HG03571 (cell line): ENCODE results near the gene GRB10.
"Not testable (repeated sequence)": the region's sequence is repeated elsewhere in the genome, so short reads cannot be mapped to it uniquely, and the experiment has no call there.

Experiments
- ATAC-seq: cut with Tn5 transposase; IDR thresholded peaks from one replicate; pipeline ENCODE4 v1.9.1; 2021; ENCODE audit not compliant: unreplicated experiment

The GRB10 gene

DNA sequence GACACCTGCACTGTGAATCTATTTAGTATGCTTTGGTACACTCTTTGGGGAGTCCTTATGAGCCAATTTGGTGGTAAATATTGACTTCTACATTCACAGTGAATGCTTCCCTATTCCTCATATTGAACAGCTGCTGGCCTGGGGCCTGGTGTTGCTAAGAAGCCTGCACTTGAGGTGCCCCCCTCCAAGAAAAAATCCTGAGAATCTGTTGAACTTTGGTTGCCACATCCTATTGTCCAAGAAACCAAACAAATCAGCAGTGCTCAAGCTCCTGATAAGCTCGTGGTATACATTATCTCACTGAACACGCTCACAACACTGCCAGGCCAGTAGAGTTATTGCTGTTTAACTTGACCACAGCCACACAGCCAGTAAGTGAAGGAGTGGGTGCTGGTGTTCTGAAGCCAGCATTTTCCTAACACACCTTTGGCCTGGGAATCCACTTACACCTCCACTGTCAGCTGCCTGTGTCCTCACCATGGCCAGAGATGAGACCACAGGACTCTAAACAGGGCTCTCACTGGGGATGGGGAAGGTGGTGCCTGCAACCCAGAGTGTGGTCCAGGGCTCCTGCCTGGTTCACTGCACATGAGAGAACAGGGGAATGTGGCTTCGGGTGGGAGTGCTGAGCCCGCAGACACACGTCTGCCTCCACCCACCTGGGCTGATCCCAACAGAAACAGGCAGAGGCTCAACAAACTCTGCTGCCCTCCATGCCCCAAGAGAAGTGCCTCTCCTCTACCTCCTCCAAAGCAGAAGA lies 224.2 kb downstream of the GRB10 start:
- ATAC-seq: no peak

- no peak for ATAC-seq
These were observed 225.6 kb downstream of the GRB10 start for GRCh38 chr7:50557099-50557498.

- ATAC-seq: no peak
These were observed 226.3 kb downstream of the GRB10 start for GRCh38 chr7:50556247-50556991.

DNA sequence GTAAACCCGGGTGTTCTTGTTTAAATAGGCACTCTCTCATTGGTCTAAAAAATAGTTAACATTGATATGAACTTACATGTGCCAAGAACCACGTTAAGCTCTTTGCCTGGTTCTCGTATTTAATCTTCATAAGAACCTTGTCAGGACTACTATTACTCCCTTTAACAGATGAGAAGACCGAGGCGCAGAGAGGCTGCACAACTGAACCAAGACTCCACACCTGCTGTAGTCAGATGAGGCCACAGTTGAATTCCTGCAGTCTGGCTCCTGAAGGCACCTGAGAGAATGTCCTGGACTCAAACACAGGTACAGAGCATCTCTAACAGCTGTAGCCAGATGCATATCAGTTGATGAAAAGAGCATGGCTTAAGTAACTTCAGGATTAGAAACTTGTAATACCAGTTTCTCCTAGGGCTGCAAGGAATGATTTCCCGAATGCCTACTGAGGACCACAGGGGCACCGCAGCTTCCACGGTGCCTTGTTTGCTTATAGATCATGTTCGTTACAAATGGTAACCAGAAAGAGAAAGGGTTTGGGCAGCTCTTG lies 227.0 kb downstream of the GRB10 start:
- ATAC-seq: no peak

- ATAC-seq: no peak
These were observed 228.0 kb downstream of the GRB10 start for GRCh38 chr7:50554431-50555322.

DNA sequence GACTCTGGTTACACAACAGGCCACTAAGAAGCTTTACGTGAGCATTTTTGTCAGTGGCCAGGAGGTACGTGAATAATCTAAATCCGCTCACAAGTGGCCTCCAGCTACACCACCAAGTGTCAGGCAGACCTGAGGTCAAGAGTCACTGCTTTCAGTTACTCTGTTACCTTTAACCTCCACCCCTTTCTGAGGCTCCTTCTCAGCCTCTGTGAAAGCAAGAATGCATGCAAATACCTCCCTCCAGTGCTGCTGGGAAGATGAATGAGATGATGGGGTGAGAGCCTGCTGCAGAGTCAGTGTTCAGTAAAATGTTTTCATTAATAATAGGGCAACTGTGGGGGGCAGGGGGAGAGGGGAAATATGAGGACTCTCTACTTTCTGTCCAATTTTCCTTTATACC lies 228.7 kb downstream of the GRB10 start:
- no peak for ATAC-seq

DNA sequence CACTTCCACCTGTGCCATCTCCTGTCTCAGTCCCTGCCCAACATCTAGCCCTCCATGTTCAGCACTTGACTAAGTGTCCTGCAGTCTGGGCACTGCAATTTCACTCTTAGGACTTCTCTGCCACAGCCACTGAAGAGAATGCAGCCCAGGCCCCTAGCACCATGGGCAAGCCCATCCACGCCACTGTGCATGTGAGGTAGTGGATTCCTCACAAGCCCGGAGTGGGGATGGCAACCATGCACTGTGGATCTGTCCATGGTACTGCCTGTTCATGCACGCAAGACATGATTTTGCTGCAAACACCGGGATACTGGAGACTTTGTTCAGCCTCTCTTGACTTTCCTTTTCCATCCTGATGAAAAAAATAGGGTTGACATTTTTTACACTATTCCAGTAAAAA lies 229.8 kb downstream of the GRB10 start:
- no peak for ATAC-seq

- ATAC-seq: no peak
These were observed 230.6 kb downstream of the GRB10 start for GRCh38 chr7:50552139-50552538.

GRCh38 chr7:50545613-50546012 lies 237.1 kb downstream of the GRB10 start:
- ATAC-seq: not testable (repeated sequence)

DNA sequence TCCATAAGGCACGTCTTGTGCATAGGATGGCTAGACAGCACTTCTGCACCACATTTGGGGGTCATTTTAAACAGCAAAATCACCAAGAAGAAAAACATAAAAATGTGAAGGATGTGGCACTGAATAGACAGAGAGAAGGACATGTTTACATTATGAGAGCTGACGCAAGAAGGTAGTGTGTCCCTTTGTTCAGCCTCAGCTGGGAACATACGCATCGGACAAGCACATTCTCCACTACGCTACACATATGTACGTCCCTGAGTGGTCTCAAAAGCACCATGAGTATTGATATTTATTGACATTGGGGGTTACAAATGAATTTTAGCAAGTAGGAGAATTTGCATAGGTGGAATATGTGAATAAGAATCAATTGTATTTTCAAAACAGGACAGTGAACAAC lies 237.7 kb downstream of the GRB10 start:
- ATAC-seq: no peak

DNA sequence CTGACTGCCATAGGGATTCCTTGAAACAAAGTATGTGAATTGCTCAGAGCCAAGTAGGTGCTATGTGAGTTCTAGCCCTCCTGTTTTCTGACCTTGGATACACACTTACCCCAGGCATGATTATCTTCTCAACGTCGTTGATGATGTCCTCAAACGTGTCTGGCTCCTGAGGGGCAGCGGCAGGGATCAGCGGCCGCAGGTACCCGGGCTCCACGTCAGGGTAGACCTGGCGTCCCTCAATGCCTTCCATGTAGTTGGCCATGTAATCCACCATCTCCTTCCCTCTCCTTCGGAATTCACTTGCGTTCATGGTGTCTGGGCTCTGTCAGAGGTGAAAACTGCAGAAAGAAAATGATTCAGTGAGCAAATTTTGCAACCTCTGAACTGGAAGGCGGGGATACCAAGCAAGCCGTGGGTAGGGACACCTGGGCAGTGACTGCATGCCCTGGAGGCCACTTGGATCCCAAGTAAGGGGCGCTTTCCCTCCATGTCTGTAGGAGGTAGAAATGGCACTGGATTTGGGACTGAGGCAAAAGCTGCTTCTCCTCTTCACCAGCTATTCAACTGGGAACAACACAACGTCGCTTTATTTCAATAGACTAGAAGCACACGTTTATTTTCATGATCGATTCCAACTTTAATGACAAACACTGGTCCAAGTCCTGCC lies 238.8 kb downstream of the GRB10 start:
- ATAC-seq: no peak

DNA sequence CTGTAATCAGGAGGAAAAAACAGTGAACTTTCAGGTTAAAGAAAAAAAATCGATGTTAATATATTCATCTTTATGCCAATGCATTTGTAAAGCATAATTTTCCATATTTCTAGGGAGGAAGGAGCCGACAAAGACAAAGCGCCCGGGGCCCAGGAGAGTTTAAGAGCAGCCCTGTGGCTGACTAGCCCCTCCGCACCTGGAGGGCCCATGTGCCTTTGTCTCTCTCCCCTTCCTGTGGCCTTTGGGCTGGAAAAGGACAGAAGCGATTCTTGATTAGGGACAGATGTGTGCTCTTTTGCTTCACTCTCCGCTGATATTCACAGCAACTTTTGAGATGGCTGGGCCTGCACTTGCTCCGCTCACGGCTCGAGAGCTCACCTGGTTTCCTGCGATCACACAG lies 240.6 kb downstream of the GRB10 start:
- ATAC-seq: no peak

GRCh38 chr7:50540785-50541579 lies 241.7 kb downstream of the GRB10 start:
- no peak for ATAC-seq
